ENCODE measurements around the gene CAV2. TPM values are rescaled to one million over a fixed set of nuclear protein-coding genes. Genes with fewer than 3 reads are reported as not detected.

Gene CAV2
- total RNA-seq, 1 experiment from 2014 or later, result 171 TPM

DNA sequence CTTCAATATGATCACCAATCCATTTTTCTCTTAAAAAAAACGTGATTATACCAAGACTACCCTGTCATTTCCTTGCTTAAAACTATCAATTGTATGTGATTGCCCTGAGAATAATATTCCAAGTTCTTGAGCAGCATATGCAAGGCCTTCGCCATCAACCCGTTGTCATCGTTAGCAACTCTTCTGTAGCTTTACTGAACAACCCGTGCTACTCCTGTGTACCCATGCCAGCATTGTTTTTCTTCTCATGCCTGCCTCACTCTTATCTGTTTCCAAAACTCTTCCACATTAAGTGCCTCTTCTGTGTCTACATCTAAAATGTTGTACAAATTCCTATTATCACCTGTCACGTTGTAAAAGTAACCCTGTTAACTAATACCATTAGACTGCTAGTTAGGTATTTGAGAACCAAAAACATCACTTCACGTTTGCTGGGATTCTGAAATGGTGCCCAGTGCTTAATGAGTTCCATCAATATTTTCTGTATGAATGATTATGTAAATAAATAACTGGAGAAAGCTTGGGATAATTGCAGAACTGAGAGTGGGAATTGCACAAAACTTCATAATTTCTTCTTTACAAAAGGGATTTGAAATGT lies 10.5 kb downstream of the CAV2 start:
- H3K9me3 Mint-ChIP-seq (ENCODE audit: unreplicated experiment), result peaks cover 7% of the 10 kb centered on the region
- no peak overlapping the region for H3K4me3 Mint-ChIP-seq (ENCODE audit: unreplicated experiment)
- CTCF ChIA-PET, result interaction anchor here (0.5 to 3.1 kb wide), 4 partner anchors 8 to 256 kb away, joined by 3 to 14 read pairs (median 6); no protein-coding TSS in a partner anchor
- peaks cover 45% of the 10 kb centered on the region for H3K4me1 Mint-ChIP-seq (ENCODE audit: insufficient read depth, unreplicated experiment)
- TF ChIP-seq, protein P1, sequence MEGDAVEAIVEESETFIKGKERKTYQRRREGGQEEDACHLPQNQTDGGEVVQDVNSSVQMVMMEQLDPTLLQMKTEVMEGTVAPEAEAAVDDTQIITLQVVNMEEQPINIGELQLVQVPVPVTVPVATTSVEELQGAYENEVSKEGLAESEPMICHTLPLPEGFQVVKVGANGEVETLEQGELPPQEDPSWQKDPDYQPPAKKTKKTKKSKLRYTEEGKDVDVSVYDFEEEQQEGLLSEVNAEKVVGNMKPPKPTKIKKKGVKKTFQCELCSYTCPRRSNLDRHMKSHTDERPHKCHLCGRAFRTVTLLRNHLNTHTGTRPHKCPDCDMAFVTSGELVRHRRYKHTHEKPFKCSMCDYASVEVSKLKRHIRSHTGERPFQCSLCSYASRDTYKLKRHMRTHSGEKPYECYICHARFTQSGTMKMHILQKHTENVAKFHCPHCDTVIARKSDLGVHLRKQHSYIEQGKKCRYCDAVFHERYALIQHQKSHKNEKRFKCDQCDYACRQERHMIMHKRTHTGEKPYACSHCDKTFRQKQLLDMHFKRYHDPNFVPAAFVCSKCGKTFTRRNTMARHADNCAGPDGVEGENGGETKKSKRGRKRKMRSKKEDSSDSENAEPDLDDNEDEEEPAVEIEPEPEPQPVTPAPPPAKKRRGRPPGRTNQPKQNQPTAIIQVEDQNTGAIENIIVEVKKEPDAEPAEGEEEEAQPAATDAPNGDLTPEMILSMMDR (IDR thresholded peaks at IDR 0.05; ENCODE audit: unreplicated experiment), result no peak
- no peak for DNase-seq (ENCODE audit: unreplicated experiment)
- intact Hi-C loops (cut with micrococcal nuclease), result no loop called here
- POLR2A ChIA-PET, result interaction anchor here (0.7 to 7.5 kb wide), 11 partner anchors 10 to 299 kb away, joined by 3 to 162 read pairs (median 5); partner anchors contain the start of genes CAV1, CAV2 and TES
- H3K36me3 Mint-ChIP-seq (ENCODE audit: insufficient read depth, unreplicated experiment), result peaks cover 42% of the 10 kb centered on the region
- peak overlapping the region; percentile 82 for H3K27ac Mint-ChIP-seq (ENCODE audit: low read depth, unreplicated experiment)
- no TSS peak for BruUV-seq (replicated peaks)
- no peaks in the 10 kb centered on the region for H3K27me3 Mint-ChIP-seq (ENCODE audit: insufficient read depth, unreplicated experiment)

DNA sequence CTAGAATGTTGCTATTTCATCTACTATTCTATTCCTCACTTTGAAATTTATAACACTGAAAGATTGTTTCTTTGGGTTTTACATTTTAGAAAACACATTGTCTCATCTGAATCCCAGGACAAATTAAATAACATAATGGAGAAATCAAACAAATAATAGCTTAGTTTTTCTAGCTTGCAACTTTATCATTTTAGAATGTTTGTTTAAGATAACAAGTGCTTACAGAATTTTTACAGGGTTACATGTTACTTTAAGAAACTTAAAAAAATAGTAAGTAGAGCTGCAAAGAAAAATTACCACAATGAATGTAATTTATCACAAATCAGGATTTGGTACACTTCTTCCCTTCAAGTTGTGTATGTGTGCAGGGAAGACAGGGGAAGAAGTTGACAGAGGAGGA lies 11.3 kb downstream of the CAV2 start:
- no peak for DNase-seq (ENCODE audit: unreplicated experiment)
- TF ChIP-seq, protein P1 (IDR thresholded peaks at IDR 0.05; ENCODE audit: unreplicated experiment), result no peak
- Mint-ChIP-seq H3K36me3 (ENCODE audit: insufficient read depth, unreplicated experiment) (peaks cover 35% of the 10 kb centered on the region), H3K27ac (ENCODE audit: low read depth, unreplicated experiment) (peak overlapping the region; percentile 82), H3K27me3 (ENCODE audit: insufficient read depth, unreplicated experiment) (no peaks in the 10 kb centered on the region), H3K9me3 (ENCODE audit: unreplicated experiment) (peaks cover 7% of the 10 kb centered on the region), H3K4me3 (ENCODE audit: unreplicated experiment) (peak overlapping the region; percentile 76), H3K4me1 (ENCODE audit: insufficient read depth, unreplicated experiment) (peaks cover 38% of the 10 kb centered on the region)
- intact Hi-C loops (cut with micrococcal nuclease), result no loop called here
- no TSS peak for BruUV-seq (replicated peaks)
- CTCF ChIA-PET, result interaction anchor here (0.9 to 3.1 kb wide), 4 partner anchors 9 to 252 kb away, joined by 3 to 14 read pairs (median 6); no protein-coding TSS in a partner anchor
- POLR2A ChIA-PET, result interaction anchor here (0.8 to 7.5 kb wide), 14 partner anchors 10 to 299 kb away, joined by 3 to 162 read pairs (median 6); partner anchors contain the start of genes CAV1, CAV2 and TES

DNA sequence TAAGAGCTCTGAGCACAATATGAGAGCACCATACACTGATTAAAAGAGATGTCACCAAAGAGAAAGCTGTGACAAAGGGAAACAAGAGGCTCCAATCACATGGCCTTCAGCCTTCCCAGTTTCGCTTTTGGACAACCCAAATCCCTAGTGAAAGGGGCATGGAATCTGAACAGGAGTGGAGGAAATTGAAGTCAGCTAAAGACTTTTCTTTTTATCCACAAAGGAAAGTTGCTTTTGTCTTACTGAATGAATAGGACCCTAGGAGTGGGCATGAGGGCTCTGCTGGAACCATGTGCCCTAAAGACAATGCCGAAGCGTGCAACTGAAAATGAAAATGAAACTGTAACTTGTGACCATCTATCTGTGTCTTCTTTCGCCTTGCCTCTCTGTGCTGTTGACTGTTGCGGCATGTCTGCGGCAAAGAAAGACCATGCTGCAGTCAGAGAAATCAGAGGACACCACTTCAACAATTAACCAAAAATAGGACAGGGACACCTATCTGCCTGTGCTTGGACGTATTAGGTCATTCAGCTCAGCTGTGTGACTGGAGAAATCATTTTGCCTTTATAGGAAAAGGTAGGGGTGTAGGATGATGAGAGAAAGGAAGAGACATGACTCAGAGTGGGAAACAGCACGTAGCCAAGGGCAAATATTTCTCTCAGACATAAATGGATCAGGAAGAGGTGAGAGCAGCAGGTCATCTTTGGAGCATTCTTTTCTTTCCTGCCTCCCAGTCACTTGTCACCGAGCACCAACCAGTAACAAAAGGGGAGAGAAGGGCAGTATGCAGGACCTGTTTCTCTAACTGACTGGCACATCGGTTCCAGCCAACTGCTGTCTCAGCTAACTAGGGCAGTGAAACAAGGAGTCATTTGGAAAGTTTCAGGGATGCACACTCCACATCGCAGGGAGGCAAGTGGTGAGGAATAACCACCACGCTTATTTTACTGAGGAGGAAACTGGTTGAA lies 12.3 kb downstream of the CAV2 start:
- TF ChIP-seq, protein P1 (IDR thresholded peaks at IDR 0.05; ENCODE audit: unreplicated experiment), result no peak
- H3K4me1 Mint-ChIP-seq (ENCODE audit: insufficient read depth, unreplicated experiment), result peaks cover 35% of the 10 kb centered on the region
- peaks cover 7% of the 10 kb centered on the region for H3K9me3 Mint-ChIP-seq (ENCODE audit: unreplicated experiment)
- DNase-seq (ENCODE audit: unreplicated experiment), result peak; percentile 82
- TSS peak; percentile 64 for BruUV-seq (replicated peaks)
- intact Hi-C loops (cut with micrococcal nuclease), result loop anchor here (1.0 kb wide), 1 partner anchor 12 kb away; no protein-coding TSS in a partner anchor
- H3K36me3 Mint-ChIP-seq (ENCODE audit: insufficient read depth, unreplicated experiment), result peaks cover 25% of the 10 kb centered on the region
- H3K4me3 Mint-ChIP-seq (ENCODE audit: unreplicated experiment), result peak overlapping the region; percentile 76
- POLR2A ChIA-PET, result interaction anchor here (0.6 to 7.5 kb wide), 24 partner anchors 10 to 301 kb away, joined by 3 to 162 read pairs (median 4); partner anchors contain the start of genes CAV1, CAV2 and TES
- H3K27me3 Mint-ChIP-seq (ENCODE audit: insufficient read depth, unreplicated experiment), result no peaks in the 10 kb centered on the region
- peak overlapping the region; percentile 82 for H3K27ac Mint-ChIP-seq (ENCODE audit: low read depth, unreplicated experiment)
- CTCF ChIA-PET, result interaction anchor here (0.5 to 3.1 kb wide), 11 partner anchors 10 to 362 kb away, joined by 3 to 14 read pairs (median 3); no protein-coding TSS in a partner anchor
